ENCODE measurements around the gene TRIP10. TPM values are rescaled to one million over a fixed set of nuclear protein-coding genes. Genes with fewer than 3 reads are reported as not detected.
"Not testable (repeated sequence)": the region's sequence is repeated elsewhere in the genome, so short reads cannot be mapped to it uniquely, and the experiment has no call there.

TRIP10 gene
- total RNA-seq, 2 experiments from 2014 or later = 42.6 to 43.4 TPM

DNA sequence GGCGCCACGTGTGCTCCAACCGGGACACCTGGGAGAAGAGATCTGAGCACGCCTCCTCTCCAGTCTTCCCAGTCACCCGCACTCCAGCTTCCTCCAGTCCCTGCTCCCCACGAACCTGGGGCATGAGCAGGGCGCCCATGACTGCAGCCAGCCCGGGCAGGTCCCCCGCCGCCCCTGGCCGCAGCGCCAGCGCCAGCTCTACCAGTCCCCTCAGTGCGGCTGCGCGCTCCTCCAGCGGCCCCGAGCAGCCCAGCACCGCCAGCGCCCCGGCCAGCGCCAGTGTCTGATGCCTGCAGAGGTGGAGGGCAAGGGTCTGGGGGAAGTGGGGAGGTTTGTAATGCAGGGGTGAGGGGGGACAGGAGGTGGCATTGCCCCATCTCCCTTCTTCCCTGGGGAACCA is 14.7 kb downstream of the TRIP10 start:
- POLR2A ChIA-PET = no interaction called here
- CTCF ChIA-PET = interaction anchor here (1.4 to 1.8 kb wide), 2 partner anchors 19 to 105 kb away, joined by 4 to 5 read pairs; partner anchors contain the start of gene VAV1

DNA sequence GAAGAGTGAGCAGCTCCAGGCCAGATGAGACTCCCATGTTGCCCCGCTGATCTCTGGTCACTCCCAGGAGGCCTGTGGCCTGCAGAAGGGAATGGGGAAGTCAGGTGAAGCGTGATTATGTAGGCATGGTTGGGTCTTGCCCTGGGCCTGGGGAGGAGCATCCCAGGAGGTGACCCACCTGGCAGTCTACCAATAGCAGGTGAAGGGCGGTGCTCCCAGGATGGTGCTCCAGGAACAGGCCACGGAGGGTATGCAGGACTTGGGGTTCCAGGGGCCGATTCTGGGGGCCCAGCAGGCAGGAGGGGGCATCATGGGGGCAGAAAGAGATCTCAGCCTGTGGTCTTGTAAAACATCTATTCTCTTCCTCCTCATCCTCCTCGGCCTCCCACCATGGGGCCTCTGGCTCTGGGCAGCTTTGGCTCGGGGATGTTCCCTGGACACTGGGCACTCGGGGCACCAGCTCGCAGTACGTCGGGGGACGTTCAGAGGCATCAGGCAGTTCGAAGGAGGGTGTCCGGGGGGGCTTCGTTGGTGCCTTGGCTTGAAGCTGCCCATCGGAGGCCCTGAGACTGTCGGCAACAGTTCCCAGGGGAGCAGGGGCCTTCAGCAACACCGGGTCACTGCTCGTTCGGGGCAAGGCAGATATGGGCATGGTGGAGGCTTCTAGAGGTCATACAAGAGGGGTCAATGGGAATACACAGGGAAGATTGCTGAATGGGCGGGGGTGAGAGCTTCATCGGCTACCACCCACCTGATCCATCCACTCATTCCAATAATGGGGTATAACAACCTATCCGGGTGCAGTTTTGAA is 15.4 kb downstream of the TRIP10 start:
- POLR2A ChIA-PET = no interaction called here
- CTCF ChIA-PET = no interaction called here

- ChIA-PET CTCF (interaction anchor here (1.4 kb wide), 1 partner anchor 53 kb away, joined by 3 read pairs; no protein-coding TSS in a partner anchor), POLR2A (no interaction called here)
Observed at GRCh38 chr19:6760606-6761005, 21.1 kb downstream of the TRIP10 start.

GRCh38 chr19:6761053-6761676 is 21.7 kb downstream of the TRIP10 start:
- ChIA-PET CTCF (interaction anchor here (1.4 kb wide), 1 partner anchor 53 kb away, joined by 3 read pairs; no protein-coding TSS in a partner anchor), POLR2A (no interaction called here)

DNA sequence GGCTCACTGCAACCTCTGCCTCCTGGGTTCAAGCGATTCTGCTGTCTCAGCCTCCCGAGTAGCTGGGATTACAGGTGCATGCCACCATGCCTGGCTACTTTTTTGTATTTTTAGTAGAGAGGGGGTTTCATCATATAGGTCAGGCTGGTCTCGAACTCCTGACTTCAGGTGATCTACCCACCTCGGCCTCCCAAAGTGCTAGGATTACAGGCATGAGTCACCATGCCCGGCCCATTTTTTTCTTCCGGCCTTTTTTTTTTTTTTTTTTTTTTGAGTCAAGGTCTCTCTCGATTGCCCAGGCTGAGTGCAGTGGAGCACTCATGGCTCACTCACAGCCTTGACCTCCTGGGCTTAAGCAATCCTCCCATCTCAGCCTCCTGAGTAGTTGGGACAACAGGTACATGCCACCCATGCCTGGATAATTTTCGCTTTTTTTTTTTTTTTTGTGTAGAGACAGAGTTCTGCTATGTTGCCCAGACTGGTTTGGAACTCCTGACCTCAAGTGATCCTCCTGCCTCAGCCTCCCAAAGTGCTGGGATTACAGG is 22.8 kb downstream of the TRIP10 start:
- CTCF ChIA-PET = not testable (repeated sequence)

DNA sequence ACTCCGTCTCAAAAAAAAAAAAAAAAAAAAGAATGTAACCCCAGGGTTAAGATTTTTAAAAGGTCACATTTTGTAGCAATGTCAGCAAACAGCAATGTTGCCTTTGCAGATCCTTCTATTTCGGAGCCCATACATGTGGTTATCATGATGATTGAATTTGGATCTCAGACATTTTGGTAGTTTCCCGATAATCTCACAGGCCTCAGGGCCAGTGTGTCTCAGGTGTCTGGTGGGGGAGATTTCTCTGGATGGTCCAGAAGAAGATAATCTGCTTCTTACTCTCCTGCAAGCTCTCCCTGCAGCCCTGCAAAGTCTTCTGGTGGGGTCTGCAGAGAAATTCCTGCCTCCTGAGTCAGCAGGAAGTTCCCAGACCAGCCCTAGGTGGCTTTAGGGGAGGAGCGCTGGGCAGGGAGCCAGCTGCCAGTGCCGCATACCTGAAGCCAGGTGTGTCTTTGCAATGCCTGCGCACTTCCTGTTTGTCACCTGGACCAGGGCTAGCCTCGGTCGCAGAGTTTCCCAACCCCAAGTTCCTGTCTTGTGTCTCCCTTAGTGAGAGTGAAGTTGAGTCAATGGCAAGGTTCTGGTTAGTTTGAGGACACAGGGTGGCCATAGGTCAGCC is 26.4 kb downstream of the TRIP10 start:
- POLR2A ChIA-PET = interaction anchor here (1.2 kb wide), 1 partner anchor 8 kb away, joined by 3 read pairs; no protein-coding TSS in a partner anchor
- CTCF ChIA-PET = no interaction called here

More for the DNA sequence above, 22.8 kb downstream of the TRIP10 start:
- POLR2A ChIA-PET = interaction anchor here (0.6 kb wide), 1 partner anchor 16 kb away, joined by 4 read pairs; no protein-coding TSS in a partner anchor

DNA sequence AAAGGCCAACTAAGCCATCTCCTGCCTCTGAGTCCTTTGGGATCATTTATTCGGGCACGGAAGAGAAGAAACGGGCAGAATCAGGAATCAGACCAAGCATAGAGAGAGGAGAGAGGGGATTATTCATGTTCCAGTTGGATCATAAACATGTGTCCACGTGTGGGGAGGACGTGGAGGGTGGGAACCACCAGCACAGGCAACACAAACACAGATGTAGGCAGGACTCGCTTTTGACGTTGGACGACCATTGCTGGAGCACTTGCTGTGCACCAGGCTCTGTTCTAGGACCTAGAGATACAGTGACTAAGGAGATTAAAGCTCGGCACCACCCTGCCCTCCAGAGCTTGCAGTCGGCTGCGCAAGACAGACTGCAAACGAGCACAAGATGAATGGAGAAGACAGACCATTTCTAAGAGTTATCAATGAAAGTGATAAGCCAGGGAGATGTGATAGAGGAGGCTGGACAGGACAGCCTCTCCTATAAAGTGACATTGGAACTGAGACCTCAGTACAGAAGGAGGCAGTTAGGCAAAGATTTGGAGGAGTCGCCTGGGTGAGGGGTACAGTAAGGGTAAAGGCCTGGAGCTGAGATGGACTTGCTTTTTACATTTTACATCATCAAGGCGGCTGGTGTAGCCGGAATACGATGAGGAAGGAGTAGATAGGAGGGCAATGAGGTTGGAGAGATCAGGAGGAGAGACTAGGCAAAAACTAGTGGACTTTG is 27.0 kb downstream of the TRIP10 start:
- ChIA-PET CTCF (interaction anchor here (0.8 kb wide), 1 partner anchor 250 kb away, joined by 3 read pairs; no protein-coding TSS in a partner anchor), POLR2A (interaction anchor here (0.6 kb wide), 1 partner anchor 854 kb away, joined by 3 read pairs; no protein-coding TSS in a partner anchor)

GRCh38 chr19:6767081-6767356 is 27.5 kb downstream of the TRIP10 start:
- ChIA-PET POLR2A (interaction anchor here (0.6 kb wide), 1 partner anchor 855 kb away, joined by 3 read pairs; no protein-coding TSS in a partner anchor), CTCF (interaction anchor here (0.8 to 2.3 kb wide), 3 partner anchors 34 to 250 kb away, joined by 3 to 9 read pairs (median 7); no protein-coding TSS in a partner anchor)

DNA sequence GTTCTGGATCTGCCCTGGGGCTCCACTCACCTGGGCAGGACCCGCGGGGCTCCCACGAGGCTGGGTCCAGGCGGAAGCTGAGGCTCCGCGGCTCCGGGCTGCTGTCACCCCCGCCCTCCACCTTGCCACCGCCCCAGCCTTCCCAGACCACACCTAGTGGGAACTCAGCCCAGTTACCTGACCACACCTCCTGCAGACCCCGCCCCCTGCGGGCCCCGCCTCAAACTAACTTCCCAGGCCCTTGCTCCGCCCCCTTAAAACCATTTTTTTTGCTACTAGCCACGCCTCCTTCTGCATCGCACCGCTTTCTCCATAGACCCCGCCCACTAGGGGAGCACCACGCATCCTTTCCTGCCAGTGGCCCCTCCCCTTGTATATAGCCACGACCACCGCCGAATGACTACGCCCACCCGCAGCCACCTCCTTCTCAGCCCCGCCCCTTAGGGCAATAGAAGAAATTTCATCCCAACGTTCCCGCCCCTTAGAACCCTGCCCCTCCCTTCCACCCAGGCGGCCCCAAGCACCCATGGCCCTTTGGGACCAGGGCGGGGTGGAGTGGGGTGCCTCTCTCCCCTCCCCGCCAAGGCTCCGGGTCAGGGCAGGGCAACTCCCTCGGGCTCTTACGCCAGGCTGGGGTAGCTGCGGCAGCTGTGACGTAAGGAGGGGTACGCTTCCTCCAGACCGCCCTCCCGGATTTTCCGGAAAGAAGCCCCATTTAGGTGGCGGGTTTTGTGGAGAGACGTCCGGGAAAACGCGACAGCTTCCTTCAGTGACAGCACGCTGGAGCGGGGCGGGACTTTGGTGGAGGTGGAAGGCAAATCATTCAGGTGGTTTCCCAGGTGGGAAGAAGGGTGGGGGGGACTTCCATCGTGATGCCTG is 28.1 kb downstream of the TRIP10 start, which contains the start of gene SH2D3A:
TSS of gene SH2D3A (minus strand) at position 79 of the 879 bp plus-strand sequence. CDS start 3,687 bp downstream, outside the sequence.
- ChIA-PET POLR2A (interaction anchor here (0.9 to 1.0 kb wide), 2 partner anchors 35 to 113 kb away, joined by 3 to 6 read pairs; no protein-coding TSS in a partner anchor), CTCF (interaction anchor here (0.7 to 3.0 kb wide), 7 partner anchors 29 to 251 kb away, joined by 3 to 12 read pairs (median 3); no protein-coding TSS in a partner anchor)

DNA sequence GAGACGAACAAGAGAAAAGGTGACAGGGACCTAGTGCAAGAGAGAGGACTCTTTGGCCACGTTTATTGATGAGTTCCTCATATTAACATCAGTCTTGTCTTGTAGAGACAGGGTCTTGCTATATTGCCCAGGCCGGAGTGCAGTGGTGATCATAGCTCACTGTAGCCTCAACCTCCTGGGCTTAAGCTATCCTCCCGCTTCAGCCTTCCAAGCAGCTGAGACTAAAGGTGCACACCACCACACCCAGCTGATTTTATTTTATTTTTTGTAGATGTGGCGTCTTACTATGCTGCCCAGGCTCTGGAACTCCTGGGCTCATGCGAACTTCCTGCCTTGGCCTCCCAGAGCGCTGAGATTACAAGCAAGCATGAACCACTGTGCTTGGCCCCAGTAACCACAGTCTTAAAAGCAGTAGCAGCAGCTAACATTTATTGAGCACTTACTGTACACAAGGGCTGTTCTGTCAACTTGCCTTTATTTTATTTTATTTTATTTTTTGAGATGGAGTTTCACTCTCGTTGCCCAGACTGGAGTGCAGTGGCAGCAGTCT is 28.8 kb downstream of the TRIP10 start:
- ChIA-PET POLR2A (interaction anchor here (0.5 to 1.0 kb wide), 4 partner anchors 34 to 114 kb away, joined by 3 to 6 read pairs (median 3); no protein-coding TSS in a partner anchor), CTCF (interaction anchor here (0.7 to 3.0 kb wide), 7 partner anchors 30 to 251 kb away, joined by 3 to 12 read pairs (median 3); no protein-coding TSS in a partner anchor)

GRCh38 chr19:6769006-6769619 is 29.6 kb downstream of the TRIP10 start:
- ChIA-PET CTCF (interaction anchor here (1.4 to 3.0 kb wide), 4 partner anchors 31 to 252 kb away, joined by 3 to 12 read pairs (median 7); no protein-coding TSS in a partner anchor), POLR2A (interaction anchor here (0.5 to 0.6 kb wide), 3 partner anchors 35 to 538 kb away, joined by 3 to 10 read pairs (median 3); no protein-coding TSS in a partner anchor)

DNA sequence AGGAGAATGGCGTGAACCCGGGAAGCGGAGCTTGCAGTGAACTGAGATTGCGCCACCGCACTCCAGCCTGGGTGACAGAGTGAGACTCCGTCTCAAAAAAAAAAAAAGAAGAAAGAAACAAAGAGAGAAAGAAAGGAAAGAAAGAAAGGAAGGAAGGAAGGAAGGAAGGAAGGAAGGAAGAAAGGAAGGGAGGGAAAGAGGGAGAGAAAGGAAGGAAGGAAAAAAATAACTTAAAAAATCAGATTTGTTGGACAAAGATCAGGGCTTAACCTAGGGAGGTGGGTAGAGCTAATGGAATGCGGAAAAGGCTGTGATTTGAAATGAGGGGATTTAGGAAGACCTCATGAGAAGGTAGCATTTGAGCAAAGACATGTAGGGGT is 32.2 kb downstream of the TRIP10 start:
- POLR2A ChIA-PET = interaction anchor here (1.8 to 3.7 kb wide), 4 partner anchors 29 to 44 kb away, joined by 7 to 27 read pairs (median 14); no protein-coding TSS in a partner anchor
- CTCF ChIA-PET = interaction anchor here (0.7 to 3.0 kb wide), 6 partner anchors 30 to 289 kb away, joined by 3 to 28 read pairs (median 6); no protein-coding TSS in a partner anchor

DNA sequence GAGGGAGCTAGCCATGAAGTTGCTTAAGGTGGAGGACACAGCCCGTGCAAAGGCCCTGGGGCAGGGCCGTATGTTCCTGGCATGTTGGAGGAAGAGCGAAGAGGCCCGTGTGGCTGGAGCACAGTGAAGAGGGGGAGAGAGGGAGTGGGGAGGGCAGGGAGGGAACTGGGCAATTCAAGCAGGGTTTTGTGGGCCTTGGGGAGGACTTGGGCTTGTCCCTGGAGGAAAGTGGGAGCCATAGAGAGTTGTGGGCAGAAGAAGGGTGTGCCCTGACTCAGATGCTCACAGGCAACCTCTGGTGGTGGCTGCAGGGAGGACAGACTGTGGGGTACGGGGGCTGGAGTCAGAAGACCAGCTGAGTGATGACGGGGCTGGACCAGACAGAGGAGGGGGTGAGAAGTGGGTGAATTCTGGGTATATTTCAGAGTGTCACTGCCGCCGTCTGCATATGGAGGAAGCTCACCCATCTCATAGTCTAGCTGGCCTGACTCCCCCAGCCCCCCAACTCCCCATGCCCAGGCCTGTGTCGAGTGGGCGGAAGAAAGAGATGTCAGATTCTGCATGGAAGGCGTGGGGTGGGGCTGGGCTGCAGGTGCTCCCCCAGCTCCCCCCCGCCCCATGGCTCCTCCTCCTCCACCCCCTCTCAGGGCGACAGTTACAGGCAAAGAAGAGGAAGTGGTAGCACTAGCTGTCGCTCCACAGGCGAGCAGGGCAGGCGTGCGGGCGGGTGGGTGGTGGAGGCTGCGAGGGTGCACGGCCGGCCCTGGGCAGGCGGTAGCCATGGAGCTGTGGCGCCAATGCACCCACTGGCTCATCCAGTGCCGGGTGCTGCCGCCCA is 32.8 kb downstream of the TRIP10 start, which contains the start of gene VAV1:
TSS of gene VAV1 (plus strand) at position 681 of the 838 bp plus-strand sequence. CDS start at position 781, 100 bp downstream.
- CTCF ChIA-PET = interaction anchor here (0.6 to 3.0 kb wide), 12 partner anchors 19 to 241 kb away, joined by 3 to 28 read pairs (median 5); partner anchors contain the start of gene TNFSF9
- POLR2A ChIA-PET = interaction anchor here (0.6 to 3.7 kb wide), 12 partner anchors 28 to 1592 kb away, joined by 3 to 27 read pairs (median 4); partner anchors contain the start of genes ANGPTL4 and DENND1C

- POLR2A ChIA-PET = interaction anchor here (0.7 to 3.7 kb wide), 10 partner anchors 8 to 292 kb away, joined by 3 to 27 read pairs (median 4); partner anchors contain the start of gene DENND1C
- CTCF ChIA-PET = interaction anchor here (0.6 to 3.0 kb wide), 10 partner anchors 20 to 242 kb away, joined by 3 to 28 read pairs (median 5); partner anchors contain the start of gene TNFSF9
Observed at GRCh38 chr19:6772866-6773322, 33.4 kb downstream of the TRIP10 start.
